ENCODE results near the gene KRT77.

GRCh38 chr12:52657250-52657902 lies 45.9 kb downstream of the KRT77 start:
- TF ChIP-seq CTCF (IDR thresholded peaks at IDR 0.05) (no peak), POLR2AphosphoS5 (IDR thresholded peaks at IDR 0.05) (no peak), POLR2A (IDR thresholded peaks at IDR 0.05) (no peak)

All from transverse colon (tissue), 4 donors.